ENCODE data around the gene COL4A2. TPM values are rescaled to one million over a fixed set of nuclear protein-coding genes. Genes with fewer than 3 reads are reported as not detected.
A peak's percentile ranks its signal among the peaks of the same experiment; 100 is the strongest.

Gene COL4A2
- total RNA-seq, 1 donor from 2014 or later, result 180 TPM

GRCh38 chr13:110272651-110273050 lies 34.4 kb upstream of the COL4A2 start:
- peak in 1 of 2 donors; percentile 76 for DNase-seq (ENCODE audit: extremely low spot score in 2 of 2)
- intact Hi-C loops (cut with DNase I), result no loop called here
- Histone ChIP-seq H3K27ac (no peak overlapping the region), H3K4me1 (peaks cover 36% of the 10 kb centered on the region), H3K9me3 (no peaks in the 10 kb centered on the region), H3K36me3 (no peaks in the 10 kb centered on the region), H3K4me3 (no peak overlapping the region), H3K27me3 (no peaks in the 10 kb centered on the region)
- TF ChIP-seq POLR2A (IDR thresholded peaks at IDR 0.05) (no peak), POLR2AphosphoS5 (IDR thresholded peaks at IDR 0.05; ENCODE audit: insufficient read depth in 1 of 2, low read depth in 1 of 2) (no peak)
- TF ChIP-seq, protein P1, sequence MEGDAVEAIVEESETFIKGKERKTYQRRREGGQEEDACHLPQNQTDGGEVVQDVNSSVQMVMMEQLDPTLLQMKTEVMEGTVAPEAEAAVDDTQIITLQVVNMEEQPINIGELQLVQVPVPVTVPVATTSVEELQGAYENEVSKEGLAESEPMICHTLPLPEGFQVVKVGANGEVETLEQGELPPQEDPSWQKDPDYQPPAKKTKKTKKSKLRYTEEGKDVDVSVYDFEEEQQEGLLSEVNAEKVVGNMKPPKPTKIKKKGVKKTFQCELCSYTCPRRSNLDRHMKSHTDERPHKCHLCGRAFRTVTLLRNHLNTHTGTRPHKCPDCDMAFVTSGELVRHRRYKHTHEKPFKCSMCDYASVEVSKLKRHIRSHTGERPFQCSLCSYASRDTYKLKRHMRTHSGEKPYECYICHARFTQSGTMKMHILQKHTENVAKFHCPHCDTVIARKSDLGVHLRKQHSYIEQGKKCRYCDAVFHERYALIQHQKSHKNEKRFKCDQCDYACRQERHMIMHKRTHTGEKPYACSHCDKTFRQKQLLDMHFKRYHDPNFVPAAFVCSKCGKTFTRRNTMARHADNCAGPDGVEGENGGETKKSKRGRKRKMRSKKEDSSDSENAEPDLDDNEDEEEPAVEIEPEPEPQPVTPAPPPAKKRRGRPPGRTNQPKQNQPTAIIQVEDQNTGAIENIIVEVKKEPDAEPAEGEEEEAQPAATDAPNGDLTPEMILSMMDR (IDR thresholded peaks at IDR 0.05), result no peak

DNA sequence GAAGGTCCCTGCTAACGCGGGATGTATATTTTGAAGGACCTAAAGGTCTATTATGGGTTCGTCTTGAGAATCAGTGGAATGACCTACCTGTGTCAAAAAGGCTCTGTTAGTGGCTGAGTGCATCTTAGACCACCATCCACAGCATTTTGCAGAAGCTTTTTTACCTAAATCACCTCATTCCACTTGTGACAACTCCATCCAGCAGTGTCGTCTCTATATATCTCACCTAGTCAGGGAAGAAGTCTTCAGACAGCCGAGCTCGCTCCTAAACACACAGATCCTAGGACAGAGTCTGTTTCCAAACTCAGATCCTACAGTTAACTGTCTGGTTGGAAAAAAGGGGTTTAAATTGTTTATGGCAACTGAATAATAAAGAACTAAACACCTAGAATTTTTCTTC lies 33.8 kb upstream of the COL4A2 start:
- no peak overlapping the region for H3K27ac ChIP-seq
- no peaks in the 10 kb centered on the region for H3K36me3 ChIP-seq
- DNase-seq (ENCODE audit: extremely low spot score in 2 of 2), result no peak
- peaks cover 34% of the 10 kb centered on the region for H3K4me1 ChIP-seq
- H3K9me3 ChIP-seq, result no peaks in the 10 kb centered on the region
- H3K4me3 ChIP-seq, result no peak overlapping the region
- TF ChIP-seq POLR2A (IDR thresholded peaks at IDR 0.05) (no peak), POLR2AphosphoS5 (IDR thresholded peaks at IDR 0.05; ENCODE audit: insufficient read depth in 1 of 2, low read depth in 1 of 2) (no peak)
- TF ChIP-seq, protein P1 (IDR thresholded peaks at IDR 0.05), result no peak
- intact Hi-C loops (cut with DNase I), result no loop called here
- no peaks in the 10 kb centered on the region for H3K27me3 ChIP-seq

GRCh38 chr13:110274687-110275086 lies 32.4 kb upstream of the COL4A2 start:
- intact Hi-C loops (cut with DNase I), result no loop called here
- no peak for TF ChIP-seq POLR2AphosphoS5 (IDR thresholded peaks at IDR 0.05; ENCODE audit: insufficient read depth in 1 of 2, low read depth in 1 of 2)
- Histone ChIP-seq H3K27ac (peak overlapping the region; percentile 17), H3K9me3 (no peaks in the 10 kb centered on the region), H3K36me3 (no peaks in the 10 kb centered on the region), H3K4me1 (peaks cover 26% of the 10 kb centered on the region), H3K4me3 (no peak overlapping the region), H3K27me3 (no peaks in the 10 kb centered on the region)
- DNase-seq (ENCODE audit: extremely low spot score in 2 of 2), result peak; percentile 74 to 79

DNA sequence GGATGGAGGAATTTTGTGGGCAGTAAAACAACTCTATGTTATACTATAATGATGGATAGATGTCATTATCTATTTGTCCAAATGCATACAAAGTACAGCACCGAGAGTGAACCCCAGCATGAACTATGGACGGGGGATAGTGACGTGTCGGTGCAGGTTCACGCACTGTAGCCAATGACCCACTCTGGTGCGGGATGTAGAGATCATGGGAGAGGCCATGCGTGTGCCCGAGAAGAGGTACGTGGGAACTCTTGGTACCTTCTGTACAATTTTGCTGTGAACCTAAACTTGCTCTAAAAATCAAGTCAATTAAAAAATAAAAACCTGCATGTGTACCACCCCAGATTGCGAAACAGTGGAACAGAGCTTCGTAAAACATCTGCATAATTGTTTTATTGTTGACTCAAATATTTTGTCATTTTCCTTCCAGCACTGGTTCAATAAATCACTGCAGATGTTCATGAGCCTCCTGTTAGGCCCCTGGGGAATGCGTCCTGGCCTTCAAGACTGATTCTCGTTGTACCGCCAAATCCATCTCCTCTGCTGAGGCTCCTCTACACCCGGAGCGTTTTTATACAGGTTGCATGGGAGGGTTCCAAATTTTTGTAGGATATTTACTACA lies 31.0 kb upstream of the COL4A2 start:
- Histone ChIP-seq H3K27me3 (no peaks in the 10 kb centered on the region), H3K27ac (no peak overlapping the region), H3K4me1 (peaks cover 24% of the 10 kb centered on the region), H3K9me3 (no peaks in the 10 kb centered on the region), H3K36me3 (no peaks in the 10 kb centered on the region), H3K4me3 (no peak overlapping the region)
- intact Hi-C loops (cut with DNase I), result no loop called here
- TF ChIP-seq, protein P1 (IDR thresholded peaks at IDR 0.05), result no peak
- TF ChIP-seq POLR2AphosphoS5 (IDR thresholded peaks at IDR 0.05; ENCODE audit: insufficient read depth in 1 of 2, low read depth in 1 of 2), result peak in 1 of 2 donors; percentile 8
- DNase-seq (ENCODE audit: extremely low spot score in 2 of 2), result peak in 1 of 2 donors; percentile 86

GRCh38 chr13:110276553-110276950 lies 30.5 kb upstream of the COL4A2 start:
- no peaks in the 10 kb centered on the region for H3K9me3 ChIP-seq
- TF ChIP-seq POLR2AphosphoS5 (IDR thresholded peaks at IDR 0.05; ENCODE audit: insufficient read depth in 1 of 2, low read depth in 1 of 2) (no peak), POLR2A (IDR thresholded peaks at IDR 0.05) (no peak)
- TF ChIP-seq, protein P1 (IDR thresholded peaks at IDR 0.05), result no peak
- H3K27me3 ChIP-seq, result no peaks in the 10 kb centered on the region
- H3K27ac ChIP-seq, result no peak overlapping the region
- peak in 1 of 2 donors; percentile 34 for DNase-seq (ENCODE audit: extremely low spot score in 2 of 2)
- H3K4me1 ChIP-seq, result peaks cover 24% of the 10 kb centered on the region
- intact Hi-C loops (cut with DNase I), result no loop called here
- H3K4me3 ChIP-seq, result no peak overlapping the region
- no peaks in the 10 kb centered on the region for H3K36me3 ChIP-seq

All from vagina (tissue), 2 donors.